Activated CD4-positive, alpha-beta T cell treated with anti-CD3 and anti-CD28 coated beads, Interleukin-2, amount 10 ng/mL, durations not matched to agents 24 days and 14 days (primary cell): ENCODE results near the gene RNU5B-1. TPM values are rescaled to one million over a fixed set of nuclear protein-coding genes. Genes with fewer than 3 reads are reported as not detected.

ENCODE experiments used
- DNase-seq: peaks from one replicate; pipeline ENCODE4 v3.0.0; 2022
- H3K27ac Mint-ChIP-seq: one replicate; pipeline ENCODE4 v1.8.0; 2022; ENCODE audit warnings: mild to moderate bottlenecking, mixed read lengths
- H3K27me3 Mint-ChIP-seq: one replicate; pipeline ENCODE4 v1.8.0; 2022; ENCODE audit warnings: mixed read lengths
- H3K36me3 Mint-ChIP-seq: one replicate; pipeline ENCODE4 v1.8.0; 2022; ENCODE audit warnings: low read depth, mild to moderate bottlenecking, mixed read lengths
- H3K4me1 Mint-ChIP-seq: one replicate; pipeline ENCODE4 v1.8.0; 2021; ENCODE audit warnings: mixed read lengths
- H3K4me3 Mint-ChIP-seq: one replicate; pipeline ENCODE4 v1.8.0; 2022; ENCODE audit warnings: mild to moderate bottlenecking, moderate library complexity, mixed read lengths
- H3K9me3 Mint-ChIP-seq: one replicate; pipeline ENCODE4 v1.8.0; 2021; ENCODE audit warnings: mixed read lengths
- intact Hi-C: fragments of 100-400 bp; cut with micrococcal nuclease; formaldehyde crosslinking; loops from one replicate; pipeline ENCODE4 v1.15.1; 2023
- total RNA-seq: library from RNA; stranded (reverse); gene quantifications from 2 replicates; pipeline ENCODE4 v1.2.3, GENCODE V29; 2022

The RNU5B-1 gene
- total RNA-seq, 1 donor from 2014 or later, result not detected

GRCh38 chr15:65327651-65328393, 23.3 kb downstream of the RNU5B-1 start:
- Mint-ChIP-seq H3K4me3 (no peak overlapping the region), H3K9me3 (no peaks in the 10 kb centered on the region), H3K36me3 (no peaks in the 10 kb centered on the region), H3K27ac (no peak overlapping the region), H3K4me1 (no peaks in the 10 kb centered on the region), H3K27me3 (peaks cover 9% of the 10 kb centered on the region)
- intact Hi-C loops, result no loop called here
- no peak for DNase-seq

- DNase-seq, result no peak
- Mint-ChIP-seq H3K36me3 (no peaks in the 10 kb centered on the region), H3K4me1 (no peaks in the 10 kb centered on the region), H3K27me3 (peaks cover 9% of the 10 kb centered on the region), H3K9me3 (no peaks in the 10 kb centered on the region), H3K27ac (no peak overlapping the region), H3K4me3 (no peak overlapping the region)
- intact Hi-C loops, result no loop called here
These were observed 24.2 kb downstream of the RNU5B-1 start for GRCh38 chr15:65328506-65329287.

GRCh38 chr15:65329288-65329983, 25.0 kb downstream of the RNU5B-1 start:
- no peak overlapping the region for H3K4me3 Mint-ChIP-seq
- H3K4me1 Mint-ChIP-seq, result no peaks in the 10 kb centered on the region
- intact Hi-C loops, result no loop called here
- peaks cover 7% of the 10 kb centered on the region for H3K27me3 Mint-ChIP-seq
- H3K27ac Mint-ChIP-seq, result no peak overlapping the region
- no peaks in the 10 kb centered on the region for H3K36me3 Mint-ChIP-seq
- DNase-seq, result no peak
- H3K9me3 Mint-ChIP-seq, result no peaks in the 10 kb centered on the region

- Mint-ChIP-seq H3K27ac (no peak overlapping the region), H3K9me3 (no peaks in the 10 kb centered on the region), H3K4me1 (no peaks in the 10 kb centered on the region), H3K36me3 (no peaks in the 10 kb centered on the region), H3K4me3 (no peak overlapping the region), H3K27me3 (peaks cover 7% of the 10 kb centered on the region)
- no peak for DNase-seq
- intact Hi-C loops, result no loop called here
These were observed 25.7 kb downstream of the RNU5B-1 start for GRCh38 chr15:65329984-65330735.

- H3K4me3 Mint-ChIP-seq, result no peak overlapping the region
- intact Hi-C loops, result no loop called here
- no peak overlapping the region for H3K27ac Mint-ChIP-seq
- peaks cover 4% of the 10 kb centered on the region for H3K27me3 Mint-ChIP-seq
- H3K36me3 Mint-ChIP-seq, result no peaks in the 10 kb centered on the region
- DNase-seq, result no peak
- H3K4me1 Mint-ChIP-seq, result no peaks in the 10 kb centered on the region
- no peaks in the 10 kb centered on the region for H3K9me3 Mint-ChIP-seq
These were observed 26.6 kb downstream of the RNU5B-1 start for GRCh38 chr15:65330934-65331645.

GRCh38 chr15:65331811-65332210, 27.3 kb downstream of the RNU5B-1 start:
- Mint-ChIP-seq H3K4me3 (no peak overlapping the region), H3K36me3 (no peaks in the 10 kb centered on the region), H3K9me3 (no peaks in the 10 kb centered on the region), H3K4me1 (no peaks in the 10 kb centered on the region), H3K27me3 (peaks cover 4% of the 10 kb centered on the region), H3K27ac (no peak overlapping the region)
- intact Hi-C loops, result no loop called here
- no peak for DNase-seq

GRCh38 chr15:65332391-65333147, 28.1 kb downstream of the RNU5B-1 start:
- no peaks in the 10 kb centered on the region for H3K9me3 Mint-ChIP-seq
- H3K27me3 Mint-ChIP-seq, result peaks cover 4% of the 10 kb centered on the region
- H3K27ac Mint-ChIP-seq, result no peak overlapping the region
- no peaks in the 10 kb centered on the region for H3K36me3 Mint-ChIP-seq
- no peaks in the 10 kb centered on the region for H3K4me1 Mint-ChIP-seq
- intact Hi-C loops, result no loop called here
- no peak for DNase-seq
- H3K4me3 Mint-ChIP-seq, result no peak overlapping the region

GRCh38 chr15:65333148-65333820, 28.8 kb downstream of the RNU5B-1 start:
- H3K9me3 Mint-ChIP-seq, result no peaks in the 10 kb centered on the region
- H3K4me1 Mint-ChIP-seq, result no peaks in the 10 kb centered on the region
- H3K27me3 Mint-ChIP-seq, result no peaks in the 10 kb centered on the region
- DNase-seq, result no peak
- H3K4me3 Mint-ChIP-seq, result no peak overlapping the region
- intact Hi-C loops, result no loop called here
- H3K27ac Mint-ChIP-seq, result no peak overlapping the region
- H3K36me3 Mint-ChIP-seq, result no peaks in the 10 kb centered on the region

GRCh38 chr15:65333856-65334255, 29.4 kb downstream of the RNU5B-1 start:
- H3K4me1 Mint-ChIP-seq, result no peaks in the 10 kb centered on the region
- no peaks in the 10 kb centered on the region for H3K27me3 Mint-ChIP-seq
- no peaks in the 10 kb centered on the region for H3K9me3 Mint-ChIP-seq
- no peak overlapping the region for H3K4me3 Mint-ChIP-seq
- no peak for DNase-seq
- H3K36me3 Mint-ChIP-seq, result no peaks in the 10 kb centered on the region
- intact Hi-C loops, result no loop called here
- H3K27ac Mint-ChIP-seq, result no peak overlapping the region

GRCh38 chr15:65334586-65335231, 30.2 kb downstream of the RNU5B-1 start:
- H3K36me3 Mint-ChIP-seq, result no peaks in the 10 kb centered on the region
- peaks cover 2% of the 10 kb centered on the region for H3K27me3 Mint-ChIP-seq
- H3K4me1 Mint-ChIP-seq, result no peaks in the 10 kb centered on the region
- no peaks in the 10 kb centered on the region for H3K9me3 Mint-ChIP-seq
- intact Hi-C loops, result no loop called here
- no peak overlapping the region for H3K4me3 Mint-ChIP-seq
- no peak overlapping the region for H3K27ac Mint-ChIP-seq
- DNase-seq, result no peak

GRCh38 chr15:65335278-65336055, 31.0 kb downstream of the RNU5B-1 start:
- peaks cover 4% of the 10 kb centered on the region for H3K27me3 Mint-ChIP-seq
- no peak overlapping the region for H3K4me3 Mint-ChIP-seq
- H3K4me1 Mint-ChIP-seq, result no peaks in the 10 kb centered on the region
- H3K27ac Mint-ChIP-seq, result no peak overlapping the region
- intact Hi-C loops, result no loop called here
- H3K36me3 Mint-ChIP-seq, result no peaks in the 10 kb centered on the region
- no peak for DNase-seq
- no peaks in the 10 kb centered on the region for H3K9me3 Mint-ChIP-seq
